ENCODE measurements around the gene TTC3. TPM values are rescaled to one million over a fixed set of nuclear protein-coding genes. Genes with fewer than 3 reads are reported as not detected.
A peak's percentile ranks its signal among the peaks of the same experiment; 100 is the strongest.
"Not testable (repeated sequence)": the region's sequence is repeated elsewhere in the genome, so short reads cannot be mapped to it uniquely, and the experiment has no call there.

The TTC3 gene
- total RNA-seq, 1 experiment from 2014 or later, result 61.0 TPM

GRCh38 chr21:37116459-37116858 lies 43.4 kb downstream of the TTC3 start:
- not testable (repeated sequence) for DNase-seq, H3K27me3 ChIP-seq, H3K4me3 ChIP-seq, H3K9me3 ChIP-seq
- peaks cover 28% of the 10 kb centered on the region for H3K36me3 ChIP-seq

GRCh38 chr21:37117204-37117603 lies 44.1 kb downstream of the TTC3 start:
- no peak for DNase-seq

GRCh38 chr21:37118187-37118826 lies 45.3 kb downstream of the TTC3 start:
- H3K36me3 ChIP-seq, result peaks cover 40% of the 10 kb centered on the region
- no peaks in the 10 kb centered on the region for H3K27me3 ChIP-seq
- no peak overlapping the region for H3K4me3 ChIP-seq
- no peak for DNase-seq
- H3K9me3 ChIP-seq, result no peaks in the 10 kb centered on the region

More at GRCh38 chr21:37117204-37117603, 44.1 kb downstream of the TTC3 start:
- peaks cover 32% of the 10 kb centered on the region for H3K36me3 ChIP-seq
- H3K4me3 ChIP-seq, result no peak overlapping the region
- no peaks in the 10 kb centered on the region for H3K9me3 ChIP-seq
- no peaks in the 10 kb centered on the region for H3K27me3 ChIP-seq

GRCh38 chr21:37119421-37120218 lies 46.6 kb downstream of the TTC3 start:
- DNase-seq, result no peak
- Histone ChIP-seq H3K27me3 (no peaks in the 10 kb centered on the region), H3K36me3 (peaks cover 38% of the 10 kb centered on the region), H3K4me3 (no peak overlapping the region), H3K9me3 (no peaks in the 10 kb centered on the region)

GRCh38 chr21:37128076-37128475 lies 55.0 kb downstream of the TTC3 start:
- Histone ChIP-seq H3K4me3 (no peak overlapping the region), H3K27me3 (no peaks in the 10 kb centered on the region), H3K9me3 (no peaks in the 10 kb centered on the region), H3K36me3 (peaks cover 53% of the 10 kb centered on the region)
- no peak for DNase-seq

- H3K9me3 ChIP-seq, result no peaks in the 10 kb centered on the region; the same call in 1 of the 2 replicates
- peaks cover 64% of the 10 kb centered on the region for H3K36me3 ChIP-seq
- no peaks in the 10 kb centered on the region for H3K27me3 ChIP-seq
- DNase-seq, result no peak
- H3K4me3 ChIP-seq, result no peak overlapping the region
Observed at GRCh38 chr21:37130971-37131370, 57.9 kb downstream of the TTC3 start.

GRCh38 chr21:37136261-37136660 lies 63.2 kb downstream of the TTC3 start:
- peaks cover 87% of the 10 kb centered on the region for H3K36me3 ChIP-seq
- H3K9me3 ChIP-seq, result no peaks in the 10 kb centered on the region; the same call in 1 of the 2 replicates
- no peaks in the 10 kb centered on the region for H3K27me3 ChIP-seq
- H3K4me3 ChIP-seq, result no peak overlapping the region
- no peak for DNase-seq

GRCh38 chr21:37136744-37137143 lies 63.7 kb downstream of the TTC3 start:
- peaks cover 91% of the 10 kb centered on the region for H3K36me3 ChIP-seq
- H3K4me3 ChIP-seq, result no peak overlapping the region
- no peaks in the 10 kb centered on the region; the same call in 1 of the 2 replicates for H3K9me3 ChIP-seq
- DNase-seq, result no peak
- H3K27me3 ChIP-seq, result no peaks in the 10 kb centered on the region

GRCh38 chr21:37139154-37139553 lies 66.1 kb downstream of the TTC3 start:
- Histone ChIP-seq H3K27me3 (no peaks in the 10 kb centered on the region), H3K4me3 (no peak overlapping the region), H3K36me3 (peaks cover 88% of the 10 kb centered on the region), H3K9me3 (no peaks in the 10 kb centered on the region; the same call in 1 of the 2 replicates)
- no peak for DNase-seq

GRCh38 chr21:37139902-37140301 lies 66.8 kb downstream of the TTC3 start:
- Histone ChIP-seq H3K9me3 (no peaks in the 10 kb centered on the region; the same call in 1 of the 2 replicates), H3K4me3 (no peak overlapping the region), H3K27me3 (no peaks in the 10 kb centered on the region), H3K36me3 (peaks cover 88% of the 10 kb centered on the region)
- no peak for DNase-seq

- H3K36me3 ChIP-seq, result peaks cover 77% of the 10 kb centered on the region
- H3K9me3 ChIP-seq, H3K27me3 ChIP-seq, DNase-seq, H3K4me3 ChIP-seq: not testable (repeated sequence)
Observed at GRCh38 chr21:37143392-37143791, 70.3 kb downstream of the TTC3 start.

GRCh38 chr21:37145635-37146111 lies 72.6 kb downstream of the TTC3 start:
- DNase-seq, result peak; percentile 39

GRCh38 chr21:37146320-37147235 lies 73.5 kb downstream of the TTC3 start:
- Histone ChIP-seq H3K27me3 (no peaks in the 10 kb centered on the region), H3K4me3 (no peak overlapping the region), H3K9me3 (no peaks in the 10 kb centered on the region; the same call in 1 of the 2 replicates), H3K36me3 (peaks cover 75% of the 10 kb centered on the region)
- no peak for DNase-seq

More at GRCh38 chr21:37145635-37146111, 72.6 kb downstream of the TTC3 start:
- H3K9me3 ChIP-seq, result no peaks in the 10 kb centered on the region; the same call in 1 of the 2 replicates
- peaks cover 72% of the 10 kb centered on the region for H3K36me3 ChIP-seq
- no peaks in the 10 kb centered on the region for H3K27me3 ChIP-seq
- H3K4me3 ChIP-seq, result no peak overlapping the region

GRCh38 chr21:37149411-37149810 lies 76.4 kb downstream of the TTC3 start:
- Histone ChIP-seq H3K27me3 (no peaks in the 10 kb centered on the region), H3K4me3 (no peak overlapping the region), H3K9me3 (no peaks in the 10 kb centered on the region; the same call in 1 of the 2 replicates), H3K36me3 (peaks cover 70% of the 10 kb centered on the region)
- DNase-seq, result no peak

GRCh38 chr21:37153196-37153934 lies 80.3 kb downstream of the TTC3 start:
- H3K36me3 ChIP-seq, result peaks cover 68% of the 10 kb centered on the region
- peak; percentile 41 for DNase-seq

GRCh38 chr21:37153935-37154350 lies 80.9 kb downstream of the TTC3 start:
- Histone ChIP-seq H3K36me3 (peaks cover 71% of the 10 kb centered on the region), H3K9me3 (no peaks in the 10 kb centered on the region), H3K27me3 (no peaks in the 10 kb centered on the region), H3K4me3 (no peak overlapping the region)
- no peak for DNase-seq

More at GRCh38 chr21:37153196-37153934, 80.3 kb downstream of the TTC3 start:
- Histone ChIP-seq H3K4me3 (no peak overlapping the region), H3K27me3 (no peaks in the 10 kb centered on the region), H3K9me3 (no peaks in the 10 kb centered on the region)
